Measurements from ENCODE around the gene NAV1. TPM values are rescaled to one million over a fixed set of nuclear protein-coding genes. Genes with fewer than 3 reads are reported as not detected.

NAV1 gene
- total RNA-seq, 2 donors from 2014 or later = 13.1 to 29.1 TPM

GRCh38 chr1:201514466-201514865, 24.5 kb upstream of the NAV1 start:
- WGBS = 100% methylated on average over 2 of the region's 2 CpGs
- Histone ChIP-seq H3K27me3 (replicated peaks; ENCODE audit: insufficient read depth) (no peaks in the 10 kb centered on the region), H3K4me1 (replicated peaks) (peaks cover 17% of the 10 kb centered on the region), H3K9me3 (no peaks in the 10 kb centered on the region), H3K36me3 (no peaks in the 10 kb centered on the region), H3K27ac (no peak overlapping the region), H3K4me3 (no peak overlapping the region)
- intact Hi-C loops (cut with DNase I) = no loop called here
- no peak for DNase-seq (ENCODE audit: low spot score)
- TF ChIP-seq CTCF (IDR thresholded peaks at IDR 0.05) (no peak), POLR2AphosphoS5 (IDR thresholded peaks at IDR 0.05) (no peak)

- TF ChIP-seq POLR2AphosphoS5 (IDR thresholded peaks at IDR 0.05) (no peak), CTCF (IDR thresholded peaks at IDR 0.05) (no peak), POLR2A (IDR thresholded peaks at IDR 0.05) (no peak)
- Histone ChIP-seq H3K9me3 (no peaks in the 10 kb centered on the region), H3K4me3 (no peak overlapping the region), H3K36me3 (no peaks in the 10 kb centered on the region), H3K4me1 (replicated peaks) (peaks cover 17% of the 10 kb centered on the region), H3K27me3 (replicated peaks; ENCODE audit: insufficient read depth) (no peaks in the 10 kb centered on the region), H3K27ac (no peak overlapping the region)
- intact Hi-C loops (cut with DNase I) = no loop called here
- WGBS = 54% methylated on average over 9 of the region's 9 CpGs
- no peak for DNase-seq (ENCODE audit: low spot score)
These were observed 23.7 kb upstream of the NAV1 start for GRCh38 chr1:201515062-201515750.

- no peaks in the 10 kb centered on the region for H3K9me3 ChIP-seq
- no peak overlapping the region for H3K4me3 ChIP-seq
- WGBS = 86% methylated on average over 1 of the region's 1 CpG
- H3K27ac ChIP-seq = no peak overlapping the region
- no peak for DNase-seq (ENCODE audit: low spot score)
- H3K36me3 ChIP-seq = no peaks in the 10 kb centered on the region
- peaks cover 17% of the 10 kb centered on the region for H3K4me1 ChIP-seq (replicated peaks)
- intact Hi-C loops (cut with DNase I) = no loop called here
- no peaks in the 10 kb centered on the region for H3K27me3 ChIP-seq (replicated peaks; ENCODE audit: insufficient read depth)
- no peak for TF ChIP-seq POLR2AphosphoS5 (IDR thresholded peaks at IDR 0.05)
- TF ChIP-seq POLR2A (IDR thresholded peaks at IDR 0.05) = no peak
- TF ChIP-seq CTCF (IDR thresholded peaks at IDR 0.05) = no peak
These were observed 23.0 kb upstream of the NAV1 start for GRCh38 chr1:201515895-201516294.

- intact Hi-C loops (cut with DNase I) = no loop called here
- Histone ChIP-seq H3K4me3 (no peak overlapping the region), H3K4me1 (replicated peaks) (peaks cover 13% of the 10 kb centered on the region), H3K27me3 (replicated peaks; ENCODE audit: insufficient read depth) (no peaks in the 10 kb centered on the region), H3K36me3 (no peaks in the 10 kb centered on the region), H3K9me3 (no peaks in the 10 kb centered on the region), H3K27ac (no peak overlapping the region)
- no peak for DNase-seq (ENCODE audit: low spot score)
- TF ChIP-seq POLR2A (IDR thresholded peaks at IDR 0.05) (no peak), POLR2AphosphoS5 (IDR thresholded peaks at IDR 0.05) (no peak), CTCF (IDR thresholded peaks at IDR 0.05) (no peak)
- 100% methylated on average over 2 of the region's 2 CpGs for WGBS
These were observed 22.3 kb upstream of the NAV1 start for GRCh38 chr1:201516511-201517127.

GRCh38 chr1:201517631-201518030, 21.3 kb upstream of the NAV1 start:
- intact Hi-C loops (cut with DNase I) = no loop called here
- WGBS = 43% methylated on average over 7 of the region's 7 CpGs

More at GRCh38 chr1:201517631-201518030, 21.3 kb upstream of the NAV1 start:
- H3K4me1 ChIP-seq (replicated peaks) = peaks cover 5% of the 10 kb centered on the region
- H3K27ac ChIP-seq = no peak overlapping the region
- no peaks in the 10 kb centered on the region for H3K27me3 ChIP-seq (replicated peaks; ENCODE audit: insufficient read depth)
- no peak for DNase-seq (ENCODE audit: low spot score)
- H3K4me3 ChIP-seq = no peak overlapping the region
- TF ChIP-seq POLR2AphosphoS5 (IDR thresholded peaks at IDR 0.05) (no peak), POLR2A (IDR thresholded peaks at IDR 0.05) (no peak), CTCF (IDR thresholded peaks at IDR 0.05) (no peak)
- no peaks in the 10 kb centered on the region for H3K36me3 ChIP-seq
- H3K9me3 ChIP-seq = no peaks in the 10 kb centered on the region
